Measurements from ENCODE around the gene TRAPPC2L.
"Not testable (repeated sequence)": the region's sequence is repeated elsewhere in the genome, so short reads cannot be mapped to it uniquely, and the experiment has no call there.

Gene TRAPPC2L

DNA sequence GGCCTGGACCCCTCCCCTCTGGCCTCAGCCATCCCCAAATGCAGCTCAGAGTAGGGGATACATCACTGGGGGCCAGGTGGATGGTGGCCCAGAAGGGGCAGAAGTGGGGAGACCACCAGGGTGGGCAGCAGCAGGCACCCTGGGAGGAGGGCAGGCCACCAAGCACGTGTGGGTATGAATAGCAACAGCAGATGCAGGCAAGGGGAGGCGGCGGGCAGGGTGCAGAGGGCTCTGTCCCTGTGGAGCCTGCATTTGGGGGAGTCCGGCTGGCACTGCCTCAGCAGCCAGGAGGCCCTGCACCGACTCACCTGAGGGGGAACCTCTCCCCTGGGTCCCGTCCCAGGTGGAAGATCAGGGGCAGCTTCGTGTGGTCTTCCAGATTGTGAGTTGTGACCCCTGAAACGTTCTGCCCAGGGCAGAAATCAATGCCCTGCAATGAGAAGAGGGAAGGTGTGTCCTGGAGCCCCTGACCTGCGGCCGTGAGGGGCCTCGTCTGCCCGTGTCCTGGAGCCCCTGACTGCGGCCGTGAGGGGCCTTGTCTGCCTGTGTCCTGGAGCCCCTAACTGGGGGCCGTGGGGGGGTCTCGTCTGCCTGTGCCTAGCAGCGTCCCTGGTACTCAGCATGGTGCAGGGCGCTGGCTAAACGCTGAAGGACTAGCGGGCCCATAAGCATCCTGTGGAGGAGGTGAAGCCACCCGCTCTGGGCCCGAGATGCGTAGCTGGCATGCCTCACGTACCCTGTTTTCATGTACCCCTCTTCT, 34.5 kb upstream of the TRAPPC2L start:
- H3K4me3 ChIP-seq (ENCODE audit: low read depth, low read length) = no peak overlapping the region
- no peak overlapping the region for H3K27ac ChIP-seq
- no peaks in the 10 kb centered on the region for H3K36me3 ChIP-seq (replicated peaks)
- no peak for DNase-seq
- TF ChIP-seq, protein P1, sequence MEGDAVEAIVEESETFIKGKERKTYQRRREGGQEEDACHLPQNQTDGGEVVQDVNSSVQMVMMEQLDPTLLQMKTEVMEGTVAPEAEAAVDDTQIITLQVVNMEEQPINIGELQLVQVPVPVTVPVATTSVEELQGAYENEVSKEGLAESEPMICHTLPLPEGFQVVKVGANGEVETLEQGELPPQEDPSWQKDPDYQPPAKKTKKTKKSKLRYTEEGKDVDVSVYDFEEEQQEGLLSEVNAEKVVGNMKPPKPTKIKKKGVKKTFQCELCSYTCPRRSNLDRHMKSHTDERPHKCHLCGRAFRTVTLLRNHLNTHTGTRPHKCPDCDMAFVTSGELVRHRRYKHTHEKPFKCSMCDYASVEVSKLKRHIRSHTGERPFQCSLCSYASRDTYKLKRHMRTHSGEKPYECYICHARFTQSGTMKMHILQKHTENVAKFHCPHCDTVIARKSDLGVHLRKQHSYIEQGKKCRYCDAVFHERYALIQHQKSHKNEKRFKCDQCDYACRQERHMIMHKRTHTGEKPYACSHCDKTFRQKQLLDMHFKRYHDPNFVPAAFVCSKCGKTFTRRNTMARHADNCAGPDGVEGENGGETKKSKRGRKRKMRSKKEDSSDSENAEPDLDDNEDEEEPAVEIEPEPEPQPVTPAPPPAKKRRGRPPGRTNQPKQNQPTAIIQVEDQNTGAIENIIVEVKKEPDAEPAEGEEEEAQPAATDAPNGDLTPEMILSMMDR (IDR thresholded peaks at IDR 0.05; ENCODE audit: low read depth, low read length, missing control alignments) = no peak
- H3K27me3 ChIP-seq (replicated peaks) = no peaks in the 10 kb centered on the region
- in situ Hi-C loops (cut with HindIII; ENCODE audit: low pct_ligation_motif_present, low sequenced_read_pairs) = no loop called here

DNA sequence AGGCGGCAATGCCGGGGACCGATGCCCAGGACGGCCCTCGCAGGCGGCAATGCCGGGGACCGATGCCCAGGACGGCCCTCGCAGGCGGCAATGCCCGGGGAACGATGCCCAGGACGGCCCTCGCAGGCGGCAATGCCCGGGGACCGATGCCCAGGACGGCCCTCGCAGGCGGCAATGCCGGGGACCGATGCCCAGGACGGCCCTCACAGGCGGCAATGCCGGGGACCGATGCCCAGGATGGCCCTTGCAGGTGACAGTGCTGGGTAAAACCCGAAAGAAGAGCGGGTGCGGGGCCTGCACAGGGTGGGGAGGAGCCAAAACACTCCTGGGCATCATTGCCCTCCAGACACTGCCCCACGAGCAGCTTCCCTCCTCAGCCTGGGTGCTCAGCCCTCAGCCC, 33.3 kb upstream of the TRAPPC2L start:
- H3K27me3 ChIP-seq (replicated peaks); DNase-seq; in situ Hi-C loops (cut with HindIII; ENCODE audit: low pct_ligation_motif_present, low sequenced_read_pairs); H3K36me3 ChIP-seq (replicated peaks); H3K4me3 ChIP-seq (ENCODE audit: low read depth, low read length); H3K27ac ChIP-seq: not testable (repeated sequence)

DNA sequence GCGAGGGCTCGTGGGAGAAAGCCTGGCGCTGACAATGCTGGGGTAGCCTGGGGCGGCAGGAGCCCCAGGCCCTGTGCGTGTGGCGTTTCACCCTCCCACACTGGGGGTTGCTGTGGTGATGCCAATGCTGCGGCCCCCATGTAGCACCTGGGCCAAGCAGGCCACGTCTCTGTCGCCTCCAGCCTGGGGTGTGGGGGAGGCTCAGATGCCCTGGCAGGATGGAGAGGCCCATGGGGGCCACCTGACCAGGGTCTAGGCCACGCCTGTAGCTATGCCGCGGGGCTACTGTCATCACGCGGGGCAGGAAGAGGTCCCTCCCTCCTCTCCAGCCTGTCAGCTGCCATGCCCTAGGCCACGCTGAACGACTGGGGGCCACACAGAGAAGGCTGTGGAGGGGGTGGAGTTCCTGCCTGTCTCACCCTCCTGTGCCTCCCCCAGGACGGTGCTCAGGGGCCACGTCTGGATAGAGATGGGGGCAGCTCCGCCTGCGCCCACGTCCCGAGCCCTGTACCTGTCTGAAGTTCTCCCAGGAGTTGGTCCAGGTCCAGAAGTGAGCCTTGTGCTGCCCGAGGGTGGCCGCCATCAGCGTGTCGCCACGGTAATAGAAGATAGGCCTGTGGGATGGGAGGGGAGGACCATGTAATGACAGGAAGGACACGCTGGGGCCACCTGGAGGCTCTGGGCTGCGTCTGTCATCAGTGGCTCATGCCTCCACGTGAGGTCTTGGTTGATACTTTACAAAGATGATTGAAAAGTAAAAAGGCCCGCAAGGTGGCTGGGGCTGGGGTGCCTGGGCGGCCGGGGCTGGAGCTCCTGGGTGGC, 32.5 kb upstream of the TRAPPC2L start:
- DNase-seq = no peak
- no peak overlapping the region for H3K27ac ChIP-seq
- TF ChIP-seq, protein P1 (IDR thresholded peaks at IDR 0.05; ENCODE audit: low read depth, low read length, missing control alignments) = no peak
- no peaks in the 10 kb centered on the region for H3K27me3 ChIP-seq (replicated peaks)
- H3K36me3 ChIP-seq (replicated peaks) = no peaks in the 10 kb centered on the region
- in situ Hi-C loops (cut with HindIII; ENCODE audit: low pct_ligation_motif_present, low sequenced_read_pairs) = no loop called here
- no peak overlapping the region for H3K4me3 ChIP-seq (ENCODE audit: low read depth, low read length)

DNA sequence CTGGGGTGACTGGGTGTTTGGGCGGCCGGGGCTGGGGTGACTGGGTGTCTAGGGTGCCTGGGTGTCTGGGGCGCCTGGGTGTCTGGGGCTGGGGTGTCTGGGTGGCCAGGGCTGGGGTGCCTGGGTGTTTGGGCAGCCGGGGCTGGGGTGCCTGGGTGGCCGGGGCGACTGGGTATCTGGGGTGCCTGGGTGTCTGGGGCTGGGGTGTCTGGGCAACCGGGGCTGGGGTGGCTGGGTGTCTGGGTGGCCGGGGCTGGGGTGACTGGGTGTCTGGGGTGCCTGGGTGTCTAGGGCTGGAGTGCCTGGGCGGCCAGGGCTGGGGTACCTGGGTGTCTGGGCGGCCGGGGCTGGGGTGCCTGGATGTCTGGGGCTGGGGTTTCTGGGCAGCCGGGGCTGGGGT, 31.8 kb upstream of the TRAPPC2L start:
- Histone ChIP-seq H3K27me3 (replicated peaks) (no peaks in the 10 kb centered on the region), H3K36me3 (replicated peaks) (no peaks in the 10 kb centered on the region), H3K27ac (no peak overlapping the region), H3K4me3 (ENCODE audit: low read depth, low read length) (no peak overlapping the region)
- DNase-seq = no peak
- in situ Hi-C loops (cut with HindIII; ENCODE audit: low pct_ligation_motif_present, low sequenced_read_pairs) = no loop called here
- TF ChIP-seq, protein P1 (IDR thresholded peaks at IDR 0.05; ENCODE audit: low read depth, low read length, missing control alignments) = no peak

DNA sequence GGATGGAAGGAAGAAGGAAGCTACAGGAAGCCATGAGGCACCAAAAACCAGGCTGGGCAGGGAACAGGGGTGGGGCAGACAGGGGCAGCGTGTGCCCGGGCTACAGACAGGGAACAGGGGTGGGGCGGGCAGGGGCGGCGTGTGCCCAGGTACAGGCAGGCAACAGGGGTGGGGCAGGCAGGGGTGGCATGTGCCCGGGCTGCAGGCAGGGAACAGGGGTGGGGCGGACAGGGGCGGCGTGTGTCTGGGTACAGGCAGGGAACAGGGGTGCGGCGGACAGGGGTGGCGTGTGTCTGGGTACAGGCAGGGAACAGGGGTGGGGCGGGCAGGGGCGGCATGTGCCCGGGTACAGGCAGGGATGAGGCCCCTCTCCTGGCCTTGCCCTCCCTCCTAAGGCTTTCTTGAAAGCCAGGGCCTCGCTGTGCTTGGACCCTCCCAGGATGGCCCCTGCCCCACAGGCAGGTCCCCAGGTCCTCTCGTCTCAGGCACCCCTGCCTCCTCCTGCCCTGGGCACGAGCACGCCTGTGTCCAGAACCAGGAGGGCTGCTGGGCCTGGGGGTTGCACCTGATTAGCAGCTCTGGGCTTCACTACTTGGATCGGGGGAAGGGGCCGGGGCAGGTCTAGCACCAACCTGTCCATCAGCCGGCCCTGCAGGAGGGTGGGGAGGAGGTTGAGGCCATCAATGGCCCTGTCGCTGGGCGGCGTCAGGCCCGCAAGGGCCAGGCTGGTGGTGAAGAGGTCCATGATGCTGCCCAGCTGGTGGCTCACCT, 30.7 kb upstream of the TRAPPC2L start:
- Histone ChIP-seq H3K36me3 (replicated peaks) (no peaks in the 10 kb centered on the region), H3K27me3 (replicated peaks) (no peaks in the 10 kb centered on the region), H3K4me3 (ENCODE audit: low read depth, low read length) (no peak overlapping the region), H3K27ac (no peak overlapping the region)
- in situ Hi-C loops (cut with HindIII; ENCODE audit: low pct_ligation_motif_present, low sequenced_read_pairs) = no loop called here
- TF ChIP-seq, protein P1 (IDR thresholded peaks at IDR 0.05; ENCODE audit: low read depth, low read length, missing control alignments) = no peak
- DNase-seq = no peak

DNA sequence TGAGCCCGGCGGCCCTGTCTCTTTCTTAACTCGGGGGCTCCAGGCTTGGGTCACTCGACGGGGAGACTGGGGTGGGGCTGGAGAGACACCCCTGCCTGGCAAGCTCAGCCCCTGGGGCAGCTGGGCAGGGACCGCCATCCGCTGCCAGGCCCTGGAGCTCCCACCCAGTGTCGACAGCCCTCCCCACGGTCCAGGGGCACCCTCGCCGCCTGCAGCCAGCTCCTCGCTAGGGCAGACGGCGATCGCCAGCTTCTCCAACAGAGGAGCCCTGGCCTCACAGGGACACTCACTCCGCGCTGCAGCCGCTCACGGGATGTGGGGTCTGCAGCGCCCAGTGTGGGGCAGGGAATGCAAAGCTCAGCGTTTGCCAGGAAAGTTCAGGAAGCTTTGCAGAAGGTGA, 29.2 kb upstream of the TRAPPC2L start:
- in situ Hi-C loops (cut with HindIII; ENCODE audit: low pct_ligation_motif_present, low sequenced_read_pairs) = no loop called here
- H3K27me3 ChIP-seq (replicated peaks) = no peaks in the 10 kb centered on the region
- H3K4me3 ChIP-seq (ENCODE audit: low read depth, low read length) = no peak overlapping the region
- no peak overlapping the region for H3K27ac ChIP-seq
- no peaks in the 10 kb centered on the region for H3K36me3 ChIP-seq (replicated peaks)
- DNase-seq = no peak
- TF ChIP-seq, protein P1 (IDR thresholded peaks at IDR 0.05; ENCODE audit: low read depth, low read length, missing control alignments) = no peak
